GM18508 (cell line): ENCODE data around the gene DPEP2NB.
"Not testable (repeated sequence)": the region's sequence is repeated elsewhere in the genome, so short reads cannot be mapped to it uniquely, and the experiment has no call there.

Experiments
- ATAC-seq: cut with Tn5 transposase; IDR thresholded peaks from one replicate; pipeline ENCODE4 v1.9.1; 2021; ENCODE audit warnings: moderate number of reproducible peaks; ENCODE audit not compliant: insufficient read depth, unreplicated experiment

DPEP2NB gene

DNA sequence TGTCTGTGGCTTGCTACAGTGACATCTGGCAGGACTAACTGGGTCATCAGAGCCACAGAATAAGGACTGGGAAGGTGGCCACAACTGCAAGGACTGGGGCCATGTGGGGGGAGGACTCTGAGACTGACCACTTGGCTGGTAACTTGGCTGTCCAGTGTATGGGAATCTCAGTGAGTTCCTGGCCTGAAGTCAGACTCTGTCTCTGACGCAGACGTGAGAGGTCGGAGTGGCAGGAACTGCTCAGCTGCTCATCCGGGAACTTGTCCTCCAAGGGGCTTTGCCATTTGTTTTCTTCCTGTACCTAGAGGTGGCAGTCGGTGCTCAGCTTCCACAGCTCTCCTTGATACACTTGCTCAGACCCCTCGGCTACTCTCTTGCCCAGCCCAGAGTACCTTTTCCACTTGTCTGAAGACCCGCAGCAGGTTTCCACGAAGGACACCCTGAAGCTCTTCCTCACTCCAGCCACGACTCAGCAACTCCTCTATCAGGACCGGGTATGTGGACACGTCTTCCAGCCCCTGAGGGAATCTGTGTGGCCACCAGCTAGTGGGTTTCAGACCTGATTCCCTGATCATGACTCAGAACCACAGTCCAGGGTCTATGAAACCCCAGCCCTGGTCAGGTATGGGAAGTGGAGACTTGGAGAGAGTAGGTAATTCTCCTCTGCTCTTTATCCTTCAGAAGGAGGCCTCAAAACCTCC is 28.1 kb downstream of the DPEP2NB start:
- no peak for ATAC-seq

- ATAC-seq, result no peak
Measured at GRCh38 chr16:67986949-67987348, 28.8 kb downstream of the DPEP2NB start.

DNA sequence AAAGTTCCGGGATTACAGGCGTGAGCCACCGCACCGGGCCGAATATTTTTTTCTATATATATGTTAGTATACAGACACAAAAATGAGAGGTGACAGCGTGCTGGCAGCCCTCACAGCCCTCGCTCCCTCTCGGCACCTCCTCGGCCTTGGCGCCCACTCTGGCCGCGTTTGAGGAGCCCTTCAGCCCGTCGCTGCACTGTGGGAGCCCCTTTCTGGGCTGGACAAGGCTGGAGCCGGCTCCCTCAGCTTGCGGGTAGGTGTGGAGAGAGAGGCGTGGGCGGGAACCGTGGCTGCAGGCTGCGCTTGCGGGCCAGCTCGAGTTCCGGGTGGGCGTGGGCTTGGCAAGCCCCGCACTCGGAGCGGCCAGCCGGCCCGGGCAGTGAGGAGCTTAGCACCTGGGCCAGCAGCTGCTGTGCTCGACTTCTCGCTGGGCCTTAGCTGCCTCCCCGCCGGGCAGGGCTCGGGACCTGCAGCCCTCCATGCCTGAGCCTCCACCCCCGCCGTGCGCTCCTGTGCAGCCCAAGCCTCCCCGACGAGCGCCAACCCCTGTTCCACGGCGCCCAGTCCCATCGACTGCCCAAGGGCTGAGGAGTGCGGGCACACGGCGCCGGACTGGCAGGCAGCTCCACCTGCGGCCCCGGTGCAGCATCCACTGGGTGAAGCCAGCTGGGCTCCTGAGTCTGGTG is 33.6 kb downstream of the DPEP2NB start:
- no peak for ATAC-seq

- no peak for ATAC-seq
Measured at GRCh38 chr16:67979955-67980678, 35.6 kb downstream of the DPEP2NB start, which contains the start of gene DPEP3. Gene DPEP3, minus strand, starts transcription at chr16:67980499. Its CDS starts 119 bp downstream, at chr16:67980380.

GRCh38 chr16:67977469-67978227 is 38.1 kb downstream of the DPEP2NB start:
- ATAC-seq, result no peak

GRCh38 chr16:67977005-67977404 is 38.7 kb downstream of the DPEP2NB start:
- ATAC-seq, result no peak

DNA sequence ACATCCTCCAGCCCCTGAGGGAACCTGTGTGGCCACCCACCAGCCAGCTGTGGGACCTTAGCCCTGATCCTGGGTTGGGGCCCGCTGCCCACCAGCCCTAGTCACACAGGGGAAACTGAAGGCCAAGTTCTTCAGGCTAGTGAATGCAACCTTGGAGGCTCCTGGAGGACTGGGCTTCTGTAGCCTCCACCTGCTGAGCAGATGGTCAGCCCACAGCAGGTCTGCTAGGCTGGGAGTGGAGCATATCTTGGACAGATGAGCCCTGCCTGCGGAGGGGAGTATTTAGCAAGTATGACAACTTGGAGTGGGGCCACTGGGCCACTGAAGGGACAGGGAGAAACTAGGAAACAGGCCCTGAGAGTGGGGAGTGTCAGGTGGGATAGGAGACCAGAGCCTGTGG is 39.5 kb downstream of the DPEP2NB start:
- ATAC-seq, result no peak

GRCh38 chr16:67975321-67976105 is 40.2 kb downstream of the DPEP2NB start:
- no peak for ATAC-seq

GRCh38 chr16:67972285-67972684 is 43.4 kb downstream of the DPEP2NB start:
- ATAC-seq, result not testable (repeated sequence)

- ATAC-seq, result no peak
Measured at GRCh38 chr16:67971111-67971510, 44.6 kb downstream of the DPEP2NB start.

GRCh38 chr16:67969254-67970039 is 46.3 kb downstream of the DPEP2NB start:
- ATAC-seq, result no peak

DNA sequence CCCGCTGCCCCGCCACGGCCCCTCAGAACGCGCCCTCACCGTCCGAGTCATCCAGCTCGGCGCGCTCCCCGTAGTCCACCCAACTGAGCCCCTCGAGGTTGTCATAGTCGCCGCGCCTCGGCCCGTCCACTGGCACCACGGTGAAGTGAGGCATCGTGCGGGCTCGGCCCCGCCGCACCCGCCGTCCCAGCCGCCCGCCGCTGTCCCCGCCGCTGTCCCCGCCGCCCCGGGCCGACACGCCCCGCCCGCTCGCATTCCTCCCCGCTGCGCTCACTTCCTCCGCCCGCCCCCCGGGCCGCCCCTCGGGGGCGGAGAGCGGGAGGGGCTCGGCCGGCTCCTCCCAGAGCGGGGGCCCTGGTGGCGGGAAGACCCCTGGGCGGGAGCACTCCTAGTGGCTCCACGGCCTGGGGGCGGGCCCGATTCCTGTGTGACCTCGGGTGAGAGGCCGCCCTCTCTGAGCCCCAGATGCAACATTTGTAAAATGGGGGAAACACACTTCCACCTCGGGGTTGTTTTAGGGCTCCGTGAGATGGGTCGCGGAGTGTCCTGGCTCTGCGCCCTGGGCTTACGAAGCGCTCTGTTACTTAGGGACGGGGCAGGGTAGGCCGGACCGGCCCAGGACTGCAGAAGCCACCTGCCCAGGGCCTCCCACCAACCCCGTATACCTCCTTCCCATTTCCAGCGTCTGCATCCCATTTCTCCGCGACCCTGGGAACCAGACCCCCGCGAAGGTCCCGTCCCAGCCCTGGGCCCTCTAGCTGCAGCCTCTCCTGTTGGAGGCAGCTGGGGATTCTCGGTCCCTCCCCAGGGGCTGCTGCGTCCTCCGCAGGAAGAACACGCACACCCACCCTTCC is 47.1 kb downstream of the DPEP2NB start, which contains the start of gene SLC12A4:
Gene SLC12A4 (minus strand): TSS at position 238 of the 854 bp plus-strand sequence. CDS start 84 bp downstream, at position 154.
- no peak for ATAC-seq

DNA sequence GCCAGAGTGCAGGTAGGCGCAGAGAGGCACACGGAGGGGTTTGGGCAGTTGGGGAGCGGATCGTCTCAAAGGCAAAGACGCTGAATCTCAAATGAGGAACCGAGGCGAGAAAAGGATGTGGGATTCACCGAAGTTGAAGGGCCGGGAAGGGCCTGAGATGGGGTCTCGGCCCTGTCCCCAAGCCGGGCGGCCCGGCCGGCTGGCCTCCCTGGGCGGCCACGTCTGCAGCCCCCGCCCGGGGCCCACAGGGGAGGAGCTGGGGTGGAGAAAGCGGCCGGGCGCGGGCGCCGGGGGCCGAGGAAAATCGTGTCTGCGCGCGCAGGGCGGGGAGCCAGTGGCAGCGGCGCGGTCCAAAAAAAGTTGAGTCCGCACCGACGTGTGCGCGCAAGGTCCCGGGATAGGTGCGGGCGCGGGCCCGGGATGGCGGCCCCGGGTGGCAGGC is 47.7 kb downstream of the DPEP2NB start:
- no peak for ATAC-seq

GRCh38 chr16:67967183-67967957 is 48.3 kb downstream of the DPEP2NB start:
- no peak for ATAC-seq

GRCh38 chr16:67966549-67967182 is 49.0 kb downstream of the DPEP2NB start:
- ATAC-seq, result no peak

DNA sequence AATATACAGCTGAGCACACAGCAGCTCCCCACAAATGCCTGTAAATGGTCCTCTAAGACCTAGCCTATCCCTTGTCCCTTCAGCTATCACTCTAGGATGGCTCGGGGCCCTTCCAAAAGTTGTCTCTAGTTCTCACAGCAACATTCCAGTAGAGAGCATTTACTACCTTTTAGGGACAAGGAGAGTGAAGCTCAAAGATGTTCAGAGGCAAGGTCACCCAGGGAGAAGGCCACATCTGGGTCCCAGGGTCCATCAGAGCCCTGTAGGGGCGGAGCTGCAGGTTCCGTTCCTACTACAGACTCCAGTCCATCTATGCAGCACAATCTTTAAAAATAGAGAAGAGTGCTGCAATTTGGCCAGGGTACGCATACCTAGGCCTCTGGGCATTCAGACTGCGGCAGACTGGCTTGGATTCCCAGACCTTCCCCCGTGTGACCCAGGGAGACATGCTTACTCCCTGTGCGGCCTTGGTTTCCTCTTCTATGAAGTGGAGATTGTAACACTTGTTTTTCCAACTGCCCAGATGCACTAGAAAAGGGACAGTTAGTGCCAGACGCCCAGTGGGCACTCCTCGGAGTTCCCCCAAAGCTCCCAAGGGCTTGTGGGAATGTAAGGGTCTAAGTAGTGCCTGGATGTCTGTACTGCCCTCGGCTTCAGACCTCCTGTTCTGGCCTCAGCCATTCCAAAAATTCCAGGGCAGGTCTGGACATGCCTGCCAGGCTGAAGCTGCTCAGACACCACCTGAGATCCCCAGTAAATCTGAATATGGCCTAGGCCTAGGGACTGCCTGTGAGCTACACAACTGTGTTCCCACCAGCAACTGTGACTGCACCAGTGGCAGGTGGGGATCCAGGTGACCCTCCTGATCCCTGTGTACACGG is 49.8 kb downstream of the DPEP2NB start:
- no peak for ATAC-seq
